PFSK-1 (cell line): Measurements from ENCODE around the gene CCDC102A.

ENCODE experiments used
- POLR2AphosphoS5 ChIP-seq: IDR thresholded peaks from 2 replicates; pipeline ENCODE4 v1.6.1; 2012; ENCODE audit warnings: low read depth, mild to moderate bottlenecking, control low read depth, low read length, moderate library complexity
- REST ChIP-seq, 2 experiments: IDR thresholded peaks; 2 replicates each; pipeline versions ENCODE4 v1.6.1 to v1.8.0; 2011 to 2012; ENCODE audit warnings: low read depth in 2 of 2, low read length in 2 of 2, control low read depth in 1 of 2, inconsistent platforms in 1 of 2, mild to moderate bottlenecking in 1 of 2, moderate library complexity in 1 of 2; ENCODE audit not compliant: insufficient read depth in 1 of 2
- TAF1 ChIP-seq: IDR thresholded peaks from 2 replicates; pipeline ENCODE4 v1.6.1; 2012; ENCODE audit warnings: low read length, control low read depth, borderline replicate concordance; ENCODE audit not compliant: insufficient read depth

- TF ChIP-seq TAF1 (no peak), POLR2AphosphoS5 (no peak), REST (IDR thresholded peaks at IDR 0.05; ENCODE audit: insufficient read depth in 1 of 2, low read depth in 2 of 2, low read length in 2 of 2) (no peak)
Observed at GRCh38 chr16:57549730-57550129, 13.4 kb upstream of the CCDC102A start.
